HepG2 (cell line): ENCODE data around the gene NCOA7.

Source experiments
- ATF2 ChIP-seq: sonication (generic); formaldehyde crosslinking; IDR thresholded peaks from 2 replicates; pipeline ENCODE4 v1.4.0; 2020; ENCODE audit warnings: missing genetic modification reagents
- CTCF ChIP-seq: sonication (generic); formaldehyde crosslinking; IDR thresholded peaks from 2 replicates; pipeline ENCODE4 v1.5.0; 2020; ENCODE audit warnings: mild to moderate bottlenecking, missing genetic modification reagents, moderate library complexity
- HNF1A ChIP-seq, 2 experiments: sonication (generic) in 1 of 2; formaldehyde crosslinking in 1 of 2; IDR thresholded peaks; 2 replicates each; pipeline versions ENCODE4 v1.4.0 to v1.6.1; 2016 to 2020; ENCODE audit warnings: borderline replicate concordance in 1 of 2, low read depth in 1 of 2, mild to moderate bottlenecking in 1 of 2, missing genetic modification reagents in 1 of 2
- HNRNPH1 ChIP-seq: fragments of 200-400 bp; formaldehyde crosslinking; optimal IDR thresholded peaks from 2 replicates; pipeline ENCODE3; 2017; ENCODE audit warnings: mild to moderate bottlenecking, low read depth, low read length
- HOXA7 ChIP-seq: sonication (generic); formaldehyde crosslinking; IDR thresholded peaks from 2 replicates; pipeline ENCODE4 v1.8.1; 2022; ENCODE audit warnings: mild to moderate bottlenecking, missing genetic modification reagents, moderate library complexity
- SOX6 ChIP-seq, 2 experiments: fragments of 450-650 bp in 1 of 2; sonication (generic) in 1 of 2; formaldehyde crosslinking in 1 of 2; IDR thresholded peaks; 2 replicates each; pipeline versions ENCODE4 v1.4.0 to v1.6.1; 2017 to 2020; ENCODE audit warnings: antibody characterized with exemption in 1 of 2, mild to moderate bottlenecking in 1 of 2, missing genetic modification reagents in 1 of 2
- UBTF ChIP-seq: sonication (generic); formaldehyde crosslinking; IDR thresholded peaks from 2 replicates; pipeline ENCODE4 v1.4.0; 2020; ENCODE audit warnings: mild to moderate bottlenecking, missing genetic modification reagents
- ZNF260 ChIP-seq: sonication (generic); formaldehyde crosslinking; IDR thresholded peaks from 2 replicates; pipeline ENCODE4 v1.4.0; 2020; ENCODE audit warnings: missing genetic modification reagents, low read depth, mild to moderate bottlenecking, borderline replicate concordance
- ZNF432 ChIP-seq: sonication (generic); formaldehyde crosslinking; IDR thresholded peaks from 2 replicates; pipeline ENCODE4 v1.5.0; 2020; ENCODE audit warnings: missing genetic modification reagents, mild to moderate bottlenecking, borderline replicate concordance
- ZNF513 ChIP-seq: sonication (generic); formaldehyde crosslinking; conservative IDR thresholded peaks from 2 replicates; pipeline ENCODE4 v1.5.0; 2020; ENCODE audit warnings: missing genetic modification reagents
- ZZZ3 ChIP-seq: sonication (generic); formaldehyde crosslinking; IDR thresholded peaks from 2 replicates; pipeline ENCODE4 v1.4.0; 2020; ENCODE audit warnings: missing genetic modification reagents, mild to moderate bottlenecking, borderline replicate concordance

GRCh38 chr6:125749173-125749864 is 41.4 kb upstream of the NCOA7 start, which contains the start of gene HEY2:
- TF ChIP-seq ZNF260 (no peak), ZZZ3 (CRISPR knock-in tag) (peak; percentile 86; the same call in 1 of the 2 replicates), CTCF (CRISPR knock-in tag) (peak; percentile 15; the same call in 1 of the 2 replicates), HNF1A (IDR thresholded peaks at IDR 0.05; ENCODE audit: low read depth) (no peak), HNF1A (CRISPR knock-in tag; IDR thresholded peaks at IDR 0.05; ENCODE audit: borderline replicate concordance) (0 out of 2 replicates have a peak, but pooled peaks have one; percentile 42), ZNF513 (CRISPR knock-in tag) (no peak), SOX6 (IDR thresholded peaks at IDR 0.05) (no peak), SOX6 (CRISPR knock-in tag; IDR thresholded peaks at IDR 0.05) (0 out of 2 replicates have a peak, but pooled peaks have one; percentile 3), ATF2 (CRISPR knock-in tag) (no peak), UBTF (peak; percentile 91), HOXA7 (CRISPR knock-in tag) (no peak), ZNF432 (CRISPR knock-in tag) (no peak), HNRNPH1 (no peak)
